Measurements from ENCODE around the gene FRMD4A. TPM values are rescaled to one million over a fixed set of nuclear protein-coding genes. Genes with fewer than 3 reads are reported as not detected.

Gene FRMD4A
- total and polyA plus RNA-seq, 12 donors = 17.4 to 43.4 (median 30.3) TPM

DNA sequence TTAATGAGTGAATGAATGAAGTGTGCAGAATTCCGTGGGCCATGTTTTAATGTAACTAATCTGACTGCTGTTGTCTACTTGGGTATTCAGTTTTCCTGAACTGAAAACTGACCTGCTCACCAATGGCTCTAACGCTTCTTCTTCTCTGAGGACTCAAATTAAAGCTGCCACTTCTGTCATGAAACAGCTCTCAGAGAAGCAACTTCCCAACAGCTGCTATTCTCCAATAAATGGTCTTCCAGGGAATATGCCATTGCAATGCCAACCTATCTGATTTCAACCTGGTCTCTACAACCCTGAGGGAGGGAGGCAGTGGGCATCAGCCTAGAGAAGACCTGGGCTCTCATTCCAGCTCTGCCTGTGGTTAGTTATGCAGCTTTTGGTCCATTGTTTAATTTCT lies 69.4 kb downstream of the FRMD4A start:
- ATAC-seq (no peak), DNase-seq (no peak)
- TF ChIP-seq CTCF (IDR thresholded peaks at IDR 0.05) = no peak
- H3K4me3 ChIP-seq = no peak overlapping the region
- no peak overlapping the region for H3K27ac ChIP-seq
- peaks cover 0 to 4% (median 0%) of the 10 kb centered on the region in 7 donors for H3K27me3 ChIP-seq
- peaks cover 0 to 5% (median 0%) of the 10 kb centered on the region in 9 donors for H3K4me1 ChIP-seq
- no peaks in the 10 kb centered on the region for H3K9me3 ChIP-seq
- no peaks in the 10 kb centered on the region for H3K36me3 ChIP-seq
- intact Hi-C loops (cut with DNase I) = no loop called here
- 71 to 74% methylated on average over 2 of the region's 2 CpGs for WGBS, 2 donors

DNA sequence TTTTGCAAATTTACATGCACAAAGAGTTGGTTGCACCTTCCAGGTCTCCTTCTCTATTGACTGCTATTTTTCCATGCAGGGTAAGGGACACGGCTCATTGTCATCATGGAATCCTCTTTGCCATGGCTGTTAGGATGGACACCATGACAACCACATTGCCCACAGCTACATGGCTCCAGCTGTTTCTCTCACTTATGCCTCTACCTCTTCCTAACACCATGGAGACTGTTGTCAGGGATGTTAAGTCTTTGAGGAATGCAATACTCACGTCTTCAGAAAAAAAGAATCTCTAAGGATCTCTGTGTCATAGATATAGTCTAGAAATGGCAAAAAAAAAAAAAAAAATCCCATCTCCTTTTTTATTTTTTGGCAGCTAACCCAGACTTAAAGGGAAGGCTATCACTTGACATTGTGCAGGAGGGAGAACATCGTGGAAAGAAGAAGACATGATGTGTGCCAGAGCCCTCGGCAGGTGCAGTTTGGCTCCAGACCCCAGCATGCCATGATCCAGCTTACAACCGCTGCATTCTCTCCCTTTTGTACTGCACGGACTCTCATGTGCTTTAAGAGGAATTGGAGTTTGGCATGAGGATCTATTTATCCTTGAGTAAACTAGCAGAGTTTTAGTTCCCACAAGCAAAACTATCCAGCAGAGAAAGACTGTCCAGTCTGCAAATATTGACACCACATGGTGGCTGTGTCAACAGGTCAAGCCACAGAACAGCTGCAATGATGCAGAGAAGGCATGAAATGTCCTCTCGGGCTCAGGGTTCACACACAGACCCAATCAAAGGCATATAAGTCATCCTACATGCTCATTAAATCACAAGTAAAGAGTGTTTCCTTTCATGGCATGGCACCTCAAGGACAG lies 70.8 kb downstream of the FRMD4A start:
- Histone ChIP-seq H3K4me1 (peaks cover 0 to 5% (median 0%) of the 10 kb centered on the region in 9 donors), H3K4me3 (no peak overlapping the region), H3K27me3 (peaks cover 0 to 9% (median 0%) of the 10 kb centered on the region in 7 donors), H3K9me3 (no peaks in the 10 kb centered on the region), H3K27ac (no peak overlapping the region), H3K36me3 (no peaks in the 10 kb centered on the region)
- no peak for DNase-seq
- ATAC-seq = peak in 6 of 8 donors; percentile 19 to 74 (median 48)
- intact Hi-C loops (cut with DNase I) = no loop called here
- 50 to 53% methylated on average over 7 of the region's 7 CpGs for WGBS, 2 donors
- TF ChIP-seq CTCF (IDR thresholded peaks at IDR 0.05) = no peak

DNA sequence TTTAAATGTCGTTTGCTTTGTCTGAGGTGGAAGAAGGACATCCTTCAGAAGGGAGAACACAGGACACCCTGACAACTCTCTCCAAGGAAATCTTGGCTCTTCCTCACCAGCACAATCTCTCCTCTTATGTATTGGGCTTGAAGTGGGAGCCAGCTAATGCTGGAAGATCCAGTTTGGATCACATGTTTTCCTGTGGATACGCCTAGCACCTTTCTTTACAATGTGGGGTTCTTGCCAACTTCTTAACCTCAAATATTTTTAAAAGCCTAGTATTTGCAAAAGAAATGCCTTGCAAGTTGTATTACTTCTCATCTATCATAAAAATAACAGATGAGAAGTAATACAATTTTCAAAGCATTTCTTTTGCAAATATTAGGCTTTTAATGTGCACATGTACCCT lies 76.4 kb downstream of the FRMD4A start:
- Histone ChIP-seq H3K4me1 (no peaks in the 10 kb centered on the region), H3K4me3 (no peak overlapping the region), H3K27me3 (peaks cover 0 to 22% (median 5%) of the 10 kb centered on the region in 7 donors), H3K36me3 (no peaks in the 10 kb centered on the region), H3K9me3 (peaks cover 0 to 17% (median 0%) of the 10 kb centered on the region in 11 donors), H3K27ac (no peak overlapping the region)
- 71 to 76% methylated on average over 2 of the region's 2 CpGs for WGBS, 2 donors
- intact Hi-C loops (cut with DNase I) = no loop called here
- TF ChIP-seq CTCF (IDR thresholded peaks at IDR 0.05) = no peak
- DNase-seq (no peak), ATAC-seq (no peak)

DNA sequence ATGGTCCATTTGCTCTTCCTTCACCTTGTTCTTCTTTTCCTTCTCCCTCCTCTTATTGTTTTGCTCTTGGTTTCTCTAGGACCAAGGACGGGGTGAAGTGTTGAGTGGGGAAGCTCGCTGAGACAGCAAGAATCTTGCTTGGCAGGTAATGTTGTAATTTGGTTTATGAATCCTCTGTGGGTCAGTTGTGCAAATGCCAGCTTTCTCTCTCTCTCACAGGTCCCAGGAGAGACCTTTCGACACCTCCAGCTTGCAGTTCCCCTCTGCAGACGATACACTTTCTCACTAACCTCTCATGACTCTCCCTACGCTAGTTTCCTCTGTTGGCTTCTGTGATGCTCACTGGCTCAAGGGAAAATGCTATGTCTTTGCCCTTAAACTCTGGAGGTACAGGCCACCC lies 77.0 kb downstream of the FRMD4A start:
- DNase-seq = no peak
- Histone ChIP-seq H3K4me1 (no peaks in the 10 kb centered on the region), H3K4me3 (no peak overlapping the region), H3K27me3 (peaks cover 0 to 22% (median 5%) of the 10 kb centered on the region in 7 donors), H3K27ac (no peak overlapping the region), H3K36me3 (no peaks in the 10 kb centered on the region), H3K9me3 (peaks cover 0 to 17% (median 0%) of the 10 kb centered on the region in 11 donors)
- TF ChIP-seq CTCF (IDR thresholded peaks at IDR 0.05) = no peak
- intact Hi-C loops (cut with DNase I) = no loop called here
- ATAC-seq = no peak
- WGBS, 2 donors = 68 to 70% methylated on average over 5 of the region's 5 CpGs

All from heart right ventricle (tissue), 16 donors.